HG03432 (cell line): ENCODE measurements around the gene ASCC1.
A peak's percentile ranks its signal among the peaks of the same experiment; 100 is the strongest.
"Not testable (repeated sequence)": the region's sequence is repeated elsewhere in the genome, so short reads cannot be mapped to it uniquely, and the experiment has no call there.

Source experiments
- ATAC-seq: cut with Tn5 transposase; IDR thresholded peaks from one replicate; pipeline ENCODE4 v1.9.1; 2021; ENCODE audit warnings: mild to moderate bottlenecking, moderate library complexity; ENCODE audit not compliant: unreplicated experiment

The ASCC1 gene

GRCh38 chr10:72249176-72249862 is 33.2 kb upstream of the ASCC1 start:
- ATAC-seq: peak; percentile 3

DNA sequence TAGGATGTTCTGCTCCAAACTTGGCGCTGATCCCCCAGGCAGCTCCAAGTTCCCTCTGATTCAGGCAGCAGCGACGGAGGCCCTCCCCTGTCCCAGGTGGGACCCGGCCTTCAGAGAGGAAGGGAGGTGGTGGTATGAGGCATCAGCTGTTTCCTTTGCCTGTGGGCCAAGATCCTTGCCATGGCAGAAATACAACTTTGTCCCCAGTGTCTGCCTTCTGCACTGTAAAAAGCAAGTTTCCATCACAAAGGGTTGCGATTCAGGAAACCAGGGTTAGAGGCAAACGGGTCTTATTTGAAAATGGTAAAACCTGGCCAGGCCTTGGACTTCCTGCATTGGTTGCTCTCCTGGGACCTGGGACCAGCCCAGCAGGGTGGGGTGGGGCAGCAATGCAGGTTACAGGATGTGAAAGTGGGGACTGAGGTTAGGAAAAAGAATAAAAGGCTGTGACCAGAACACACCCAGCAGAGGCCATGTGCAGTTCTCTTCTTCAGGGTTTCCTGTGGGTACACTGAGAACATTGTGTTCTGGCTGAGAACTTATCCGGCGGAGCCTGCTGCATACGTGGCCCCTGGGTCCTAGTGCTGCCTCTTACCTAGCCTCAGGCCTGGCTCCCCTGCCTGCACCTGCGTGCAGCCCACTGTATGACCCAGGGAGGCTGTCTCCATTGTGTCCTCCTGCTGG is 32.5 kb upstream of the ASCC1 start:
- peak; percentile 84 for ATAC-seq

- ATAC-seq: no peak
These were observed 30.0 kb upstream of the ASCC1 start for GRCh38 chr10:72245949-72246525.

DNA sequence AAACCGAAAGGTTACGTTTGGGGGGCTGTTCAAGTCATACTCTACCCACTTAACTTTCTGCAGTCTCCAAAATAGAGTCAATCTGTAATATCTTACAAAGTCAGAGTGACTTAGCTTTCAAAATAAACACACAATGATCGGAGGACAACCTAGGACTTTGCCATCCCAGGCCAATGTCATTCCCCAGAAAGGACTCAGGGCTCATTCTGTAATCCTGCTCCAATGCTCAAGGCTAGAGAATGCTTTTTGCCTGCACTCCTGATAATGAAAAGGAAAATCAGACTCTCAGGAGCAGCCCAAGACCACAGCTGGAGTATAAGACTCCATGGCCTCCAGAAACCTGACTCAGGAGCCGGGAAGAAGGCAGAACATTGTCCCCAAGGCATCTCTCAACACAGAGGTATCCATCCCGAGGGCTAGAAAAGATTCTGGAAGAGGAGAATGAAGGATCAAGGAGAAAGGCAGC is 28.5 kb upstream of the ASCC1 start:
- ATAC-seq: no peak

- ATAC-seq: no peak
These were observed 27.9 kb upstream of the ASCC1 start for GRCh38 chr10:72243822-72244437.

GRCh38 chr10:72242675-72243074 is 26.6 kb upstream of the ASCC1 start:
- no peak for ATAC-seq

GRCh38 chr10:72241691-72242252 is 25.7 kb upstream of the ASCC1 start:
- no peak for ATAC-seq

DNA sequence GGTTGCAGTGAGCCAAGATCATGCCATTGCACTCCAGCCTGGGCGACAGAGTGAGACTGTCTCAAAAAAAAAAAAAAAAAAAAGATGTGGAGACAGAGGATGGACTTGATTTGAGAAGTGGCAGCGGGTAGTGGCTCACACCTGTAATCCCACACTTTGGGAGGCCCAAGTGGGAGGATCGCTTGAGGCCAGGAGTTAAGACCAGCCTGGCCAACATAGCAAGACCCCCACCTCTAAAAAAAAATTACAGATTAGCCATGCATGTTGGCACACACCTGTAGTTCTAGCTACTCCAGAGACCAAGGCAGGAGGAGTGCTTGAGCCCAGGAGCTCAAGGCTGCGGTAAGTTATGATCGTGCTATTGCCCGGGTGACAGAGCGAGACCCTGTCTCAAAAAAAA is 24.3 kb upstream of the ASCC1 start:
- no peak for ATAC-seq

DNA sequence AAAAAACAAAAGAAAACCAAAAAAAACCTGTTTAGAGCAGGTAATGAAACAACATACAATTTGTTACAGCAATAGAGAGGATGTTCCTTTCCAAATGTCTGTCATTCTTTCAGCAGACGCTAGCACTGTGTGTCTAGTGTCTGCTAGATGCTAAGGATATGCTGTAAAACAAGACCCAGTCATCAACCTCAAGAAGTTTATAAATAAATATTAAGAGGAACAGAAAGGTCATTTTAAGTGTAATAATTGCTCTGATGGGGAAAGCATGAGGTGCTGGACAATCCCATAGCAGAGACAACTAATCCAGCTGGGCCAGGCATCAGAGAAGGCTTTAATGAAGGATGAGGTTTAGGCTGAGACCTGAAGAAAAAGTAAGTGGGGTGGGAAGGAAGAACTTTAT is 23.3 kb upstream of the ASCC1 start:
- ATAC-seq: no peak

DNA sequence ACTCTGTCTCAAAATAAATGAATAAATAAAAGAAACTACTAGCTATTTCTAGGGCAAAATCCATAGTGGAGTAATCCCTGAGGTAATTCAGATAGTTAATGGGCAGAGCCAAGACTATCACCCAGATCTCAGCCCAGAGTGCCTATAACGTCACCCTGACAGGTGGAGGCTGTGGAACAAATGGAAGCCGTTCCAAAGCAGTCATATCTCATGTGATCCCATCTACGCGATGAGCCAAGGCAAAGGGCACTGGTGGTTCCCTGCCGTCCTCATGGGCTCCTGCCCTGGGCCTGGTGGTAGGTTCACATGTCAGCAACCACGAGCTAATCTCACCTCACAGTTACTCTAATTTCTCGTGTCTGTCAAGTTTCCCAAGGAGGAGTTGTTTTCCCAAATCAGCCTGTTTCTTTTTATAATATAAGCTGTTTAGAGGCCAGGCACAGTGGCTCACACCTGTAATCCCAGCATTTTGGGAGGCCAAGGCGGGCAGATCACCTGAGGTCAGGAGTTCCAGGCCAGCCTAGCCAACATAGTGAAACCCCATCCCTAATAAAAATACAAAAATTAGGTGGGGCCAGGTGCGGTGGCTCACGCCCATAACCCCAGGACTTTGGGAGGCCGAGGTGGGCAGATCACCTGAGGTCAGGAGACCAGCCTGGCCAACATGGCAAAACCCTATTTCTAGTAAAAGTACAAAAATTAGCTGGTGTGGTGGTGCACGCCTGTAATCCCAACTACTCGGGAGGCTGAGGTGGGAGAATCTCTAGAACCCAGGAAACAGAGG is 22.5 kb upstream of the ASCC1 start:
- ATAC-seq: no peak

GRCh38 chr10:72235544-72236279 is 19.6 kb upstream of the ASCC1 start:
- no peak for ATAC-seq

GRCh38 chr10:72234560-72235095 is 18.6 kb upstream of the ASCC1 start:
- ATAC-seq: no peak

DNA sequence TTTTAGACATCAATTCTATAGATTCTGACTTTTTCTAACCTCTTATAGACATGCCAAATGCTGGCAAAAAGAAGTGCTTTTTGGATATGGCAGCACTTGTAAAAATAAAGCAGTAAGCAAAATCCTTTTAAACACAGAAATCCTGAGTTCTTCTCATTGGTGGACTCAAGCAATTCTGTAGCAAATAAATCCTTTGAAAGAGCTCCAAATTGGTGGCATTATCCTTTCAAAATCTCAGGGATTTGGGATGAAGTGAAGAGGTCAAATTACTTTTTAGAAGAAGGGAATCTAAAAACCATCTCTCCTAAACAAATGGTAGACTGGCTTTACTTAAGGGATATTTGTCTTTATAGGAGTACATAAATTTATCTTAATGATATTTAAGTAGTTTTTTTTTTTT is 17.5 kb upstream of the ASCC1 start:
- ATAC-seq: no peak

DNA sequence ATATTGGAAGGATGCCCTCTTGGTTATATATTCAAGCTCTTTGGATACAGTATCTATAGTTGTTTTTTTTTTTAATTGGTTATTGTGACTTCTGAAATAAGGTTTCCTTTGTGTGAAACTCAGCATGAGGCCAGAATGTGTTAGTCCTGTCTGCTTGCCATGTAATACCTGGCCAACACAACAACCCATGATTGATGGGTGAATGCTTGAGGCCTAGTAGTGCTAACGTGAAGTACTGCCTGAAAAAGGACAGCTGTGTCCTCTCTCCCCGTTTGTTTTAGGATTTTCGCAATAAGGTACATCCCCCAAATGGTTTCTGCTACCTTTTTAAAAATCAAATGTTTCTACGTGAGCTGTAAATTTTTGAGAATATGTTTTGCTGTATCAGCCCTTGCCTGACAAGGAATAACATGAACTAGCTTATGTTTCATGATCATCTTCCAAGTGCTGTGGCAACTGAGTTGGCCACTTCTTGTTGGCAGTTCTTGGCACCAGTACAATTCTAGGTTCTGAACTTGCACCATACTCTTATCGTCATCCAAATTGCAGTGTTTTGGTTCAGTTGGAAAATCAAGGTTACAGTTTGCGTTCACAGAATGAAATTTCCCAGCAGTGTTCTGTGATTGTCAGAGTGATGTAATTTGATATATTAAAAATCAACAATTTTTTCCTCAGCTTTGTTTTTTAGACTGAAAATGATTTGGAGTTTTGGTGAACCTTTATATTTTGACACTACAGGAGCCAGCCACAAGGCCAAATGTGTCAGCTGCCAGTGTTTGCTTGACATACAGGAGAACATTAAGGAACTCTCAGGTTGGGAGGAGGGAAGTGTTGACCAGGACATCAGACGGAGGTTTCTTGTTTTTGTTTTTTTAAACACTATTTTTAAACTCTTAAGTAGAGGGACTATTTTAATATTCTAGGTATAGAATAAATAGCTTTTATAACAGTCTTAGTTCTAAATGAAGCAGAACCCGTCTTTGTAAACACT is 13.5 kb upstream of the ASCC1 start:
- no peak for ATAC-seq

DNA sequence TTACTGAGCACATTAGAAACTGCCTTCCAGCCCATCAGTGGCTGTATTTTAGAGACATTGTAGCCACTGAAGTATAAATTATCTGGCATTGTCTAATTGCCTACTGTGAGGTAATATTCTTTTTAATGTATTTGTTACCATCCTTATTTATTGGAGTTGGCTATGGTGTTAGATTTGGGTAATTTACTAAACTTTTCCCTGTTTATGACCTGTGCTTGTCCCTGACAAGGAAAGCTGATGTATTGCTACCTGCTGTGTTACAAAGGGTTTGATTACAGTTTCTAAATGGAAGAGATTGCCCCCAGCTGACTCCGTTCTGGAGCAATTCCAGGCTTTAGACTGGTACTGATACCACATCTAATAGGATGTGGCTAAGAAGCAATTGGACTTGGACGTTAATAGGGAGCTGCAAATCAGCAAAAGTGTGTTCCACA is 12.3 kb upstream of the ASCC1 start:
- no peak for ATAC-seq

DNA sequence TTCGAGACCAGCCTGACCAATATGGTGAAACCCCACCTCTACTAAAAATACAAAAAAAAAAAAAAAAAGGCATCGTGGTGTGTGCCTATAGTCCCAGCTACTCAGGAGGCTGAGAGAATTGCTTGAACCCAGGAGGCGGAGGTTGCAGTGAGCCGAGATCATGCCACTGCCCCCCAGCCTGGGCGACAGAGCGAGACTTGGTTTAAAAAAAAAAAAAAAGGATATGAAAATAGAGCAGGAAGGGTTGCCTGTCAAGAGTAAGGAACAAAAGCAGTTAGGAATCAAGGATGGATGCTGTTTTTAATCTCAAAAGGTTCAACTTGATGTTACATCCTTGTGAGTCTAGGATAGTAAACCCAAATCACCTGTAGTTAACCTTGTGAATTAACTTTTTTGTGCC is 11.8 kb upstream of the ASCC1 start:
- ATAC-seq: no peak

GRCh38 chr10:72226418-72227027 is 10.4 kb upstream of the ASCC1 start:
- no peak for ATAC-seq

DNA sequence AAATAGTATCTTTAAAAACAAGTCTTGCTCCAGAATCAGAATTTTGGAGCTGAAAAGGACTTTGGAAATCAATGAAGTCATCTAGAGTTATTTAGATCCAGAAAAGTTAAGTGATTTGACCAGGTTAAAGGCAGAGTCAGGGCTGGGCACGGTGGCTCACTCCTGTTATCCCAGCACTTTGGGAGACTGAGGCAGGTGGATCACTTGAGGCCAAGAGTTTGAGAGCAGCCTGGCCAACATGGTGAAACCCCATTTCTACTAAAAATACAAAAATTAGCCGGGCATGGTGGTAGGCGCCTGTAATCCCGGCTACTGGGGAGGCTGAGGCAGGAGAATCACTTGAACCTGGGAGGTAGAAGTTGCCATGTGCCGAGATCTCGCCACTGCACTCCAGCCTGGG is 8.1 kb upstream of the ASCC1 start:
- ATAC-seq: not testable (repeated sequence)
